HepG2 (cell line): ENCODE measurements around the gene CBLC. TPM values are rescaled to one million over a fixed set of nuclear protein-coding genes. Genes with fewer than 3 reads are reported as not detected.

Source experiments
- ATF1 ChIP-seq: IDR thresholded peaks from 2 replicates; pipeline ENCODE4 v1.6.1; 2016; ENCODE audit warnings: mild to moderate bottlenecking, control low read depth
- BRD4 ChIP-seq: sonication (generic); formaldehyde crosslinking; IDR thresholded peaks from 2 replicates; pipeline ENCODE4 v1.4.0; 2020; ENCODE audit warnings: missing genetic modification reagents
- ETV5 ChIP-seq: IDR thresholded peaks from 2 replicates; pipeline ENCODE4 v1.6.1; 2018; ENCODE audit warnings: missing biosample characterization, missing genetic modification reagents, inconsistent platforms, borderline replicate concordance
- GLI4 ChIP-seq: sonication (generic); formaldehyde crosslinking; IDR thresholded peaks from 2 replicates; pipeline ENCODE4 v1.5.1; 2020; ENCODE audit warnings: missing genetic modification reagents, mild to moderate bottlenecking, moderate library complexity, borderline replicate concordance
- HNF4A ChIP-seq: sonication (generic); formaldehyde crosslinking; IDR thresholded peaks from 2 replicates; pipeline ENCODE4 v1.4.0; 2020; ENCODE audit warnings: missing genetic modification reagents
- HNRNPL ChIP-seq: fragments of 200-400 bp; formaldehyde crosslinking; IDR thresholded peaks from 2 replicates; pipeline ENCODE4 v1.6.1; 2017; ENCODE audit warnings: mild to moderate bottlenecking, low read depth, low read length
- HOXA7 ChIP-seq: sonication (generic); formaldehyde crosslinking; IDR thresholded peaks from 2 replicates; pipeline ENCODE4 v1.8.1; 2022; ENCODE audit warnings: mild to moderate bottlenecking, missing genetic modification reagents, moderate library complexity
- JUN ChIP-seq: sonication (generic); formaldehyde crosslinking; IDR thresholded peaks from 2 replicates; pipeline ENCODE4 v1.4.0; 2020; ENCODE audit warnings: mild to moderate bottlenecking, missing genetic modification reagents
- KLF13 ChIP-seq: sonication (generic); formaldehyde crosslinking; IDR thresholded peaks from 2 replicates; pipeline ENCODE4 v1.4.0; 2020; ENCODE audit warnings: mild to moderate bottlenecking, missing genetic modification reagents
- MTA1 ChIP-seq: sonication (generic); formaldehyde crosslinking; IDR thresholded peaks from 2 replicates; pipeline ENCODE4 v1.4.0; 2020; ENCODE audit warnings: missing genetic modification reagents, mild to moderate bottlenecking, borderline replicate concordance
- PPARG ChIP-seq: conservative IDR thresholded peaks from 2 replicates; pipeline ENCODE4 v1.6.1; 2016; ENCODE audit warnings: missing biosample characterization, missing genetic modification reagents
- REXO4 ChIP-seq: sonication (generic); formaldehyde crosslinking; IDR thresholded peaks from 2 replicates; pipeline ENCODE4 v1.8.0; 2022; ENCODE audit warnings: missing genetic modification reagents, mild to moderate bottlenecking, borderline replicate concordance
- RXRB ChIP-seq: IDR thresholded peaks from 2 replicates; pipeline ENCODE4 v1.6.1; 2016; ENCODE audit warnings: borderline replicate concordance, missing genetic modification reagents, missing compliant biosample characterization
- SSRP1 ChIP-seq: IDR thresholded peaks from 2 replicates; pipeline ENCODE4 v1.6.1; 2016; ENCODE audit warnings: control low read depth
- U2AF1 ChIP-seq: fragments of 200-400 bp; formaldehyde crosslinking; optimal IDR thresholded peaks from 2 replicates; pipeline ENCODE3; 2017; ENCODE audit warnings: mild to moderate bottlenecking, low read depth, low read length
- ZBTB39 ChIP-seq: sonication (generic); formaldehyde crosslinking; IDR thresholded peaks from 2 replicates; pipeline ENCODE4 v1.5.0; 2020; ENCODE audit warnings: missing genetic modification reagents
- ZNF577 ChIP-seq: sonication (generic); formaldehyde crosslinking; IDR thresholded peaks from 2 replicates; pipeline ENCODE4 v1.4.0; 2020; ENCODE audit warnings: mild to moderate bottlenecking, low read depth, missing genetic modification reagents, borderline replicate concordance
- ZNF580 ChIP-seq: IDR thresholded peaks from 2 replicates; pipeline ENCODE4 v1.6.1; 2016; ENCODE audit warnings: low read depth, borderline replicate concordance
- ZNF687 ChIP-seq: sonication (generic); formaldehyde crosslinking; IDR thresholded peaks from 2 replicates; pipeline ENCODE4 v1.5.1; 2020; ENCODE audit warnings: mild to moderate bottlenecking, missing genetic modification reagents, moderate library complexity
- ZNF746 ChIP-seq: sonication (generic); formaldehyde crosslinking; IDR thresholded peaks from 2 replicates; pipeline ENCODE4 v1.8.0; 2022; ENCODE audit warnings: mild to moderate bottlenecking, missing genetic modification reagents
- ZNF839 ChIP-seq: sonication (generic); formaldehyde crosslinking; IDR thresholded peaks from 2 replicates; pipeline ENCODE4 v1.4.0; 2020; ENCODE audit warnings: missing genetic modification reagents, mild to moderate bottlenecking, borderline replicate concordance
- polyA plus RNA-seq, 8 experiments: library from polyadenylated mRNA; depleted of rRNA in 3 of 8; stranded (reverse) in 7 of 8; unstranded in 1 of 8; fragments of >200 nt; fragmentation: Illumina TruSeq in 4 of 8; extraction: Trizol in 4 of 8; gene quantifications; 2 replicates each; pipeline versions ENCODE4 v1.2.1 to v1.2.3, GENCODE V29; 2011 to 2016; ENCODE audit warnings: low read depth in 4 of 8, missing spikeins in 1 of 8, mixed read lengths in 1 of 8; ENCODE audit not compliant: insufficient read depth in 1 of 8
- total RNA-seq, 5 experiments: library from RNA; depleted of rRNA; stranded (reverse); fragments of >200 nt; fragmentation: Illumina TruSeq; extraction: Trizol; gene quantifications; 2 replicates each; pipeline ENCODE4 v1.2.3, GENCODE V29; 2016; ENCODE audit warnings: low read depth in 1 of 5
- TF ChIP-seq, protein P1 (sequence below): sonication (generic); formaldehyde crosslinking; IDR thresholded peaks from 2 replicates; pipeline ENCODE4 v1.5.0; 2020; ENCODE audit warnings: missing genetic modification reagents
- TF ChIP-seq, protein P2 (sequence below): sonication (generic); formaldehyde crosslinking; IDR thresholded peaks from 2 replicates; pipeline ENCODE4 v1.4.0; 2020; ENCODE audit warnings: mild to moderate bottlenecking, missing genetic modification reagents

The CBLC gene
- total and polyA plus RNA-seq, 2 of the 13 experiments (the other 11 are each of a cell fraction or from before 2014, with no cell fraction given), result 1.8 to 2.6 TPM

DNA sequence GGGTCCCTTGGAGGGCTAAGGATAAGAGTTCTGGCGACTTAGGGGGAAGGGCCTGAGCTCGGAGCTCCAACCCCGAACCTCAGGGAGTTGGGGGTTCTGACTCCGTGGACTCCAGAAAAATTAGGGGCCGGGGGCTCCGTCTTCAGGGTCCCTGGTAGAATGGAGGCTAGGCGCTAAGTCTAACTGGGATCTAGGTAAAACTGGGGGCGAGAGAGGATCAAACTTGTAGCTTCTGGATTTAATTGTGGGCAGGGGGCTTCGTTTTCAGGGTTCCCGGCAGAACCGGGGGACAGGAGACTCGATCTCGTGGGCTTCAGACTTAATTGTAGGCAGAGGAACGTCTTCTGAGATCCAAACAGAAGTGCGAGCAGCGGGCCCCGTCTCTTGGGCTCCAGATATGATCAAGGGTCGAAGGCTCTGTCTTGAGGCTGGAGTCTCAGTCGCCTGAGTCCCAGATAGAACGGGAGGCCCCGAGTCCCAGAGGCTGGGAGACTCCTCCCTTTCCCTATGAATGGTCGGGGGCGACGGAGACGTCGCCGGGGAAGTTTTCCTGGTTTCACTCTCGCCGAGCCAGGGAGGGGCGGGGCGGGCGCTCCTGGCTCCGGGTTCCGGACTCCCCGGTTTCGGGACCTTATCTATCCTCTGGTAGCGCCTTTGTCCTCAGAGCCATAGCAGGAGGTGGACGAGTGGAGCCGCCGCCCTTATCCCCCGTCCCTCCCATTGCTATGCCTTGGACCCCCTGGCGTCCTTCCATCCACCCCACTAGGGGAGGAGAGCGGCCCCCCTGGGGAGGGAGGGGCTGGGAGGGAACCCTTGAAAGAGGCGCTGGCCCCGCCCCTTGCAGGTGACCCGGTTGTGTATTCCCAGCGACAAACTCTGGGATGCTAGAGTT is 69.7 kb downstream of the CBLC start (continued):
- TF ChIP-seq, protein P1, sequence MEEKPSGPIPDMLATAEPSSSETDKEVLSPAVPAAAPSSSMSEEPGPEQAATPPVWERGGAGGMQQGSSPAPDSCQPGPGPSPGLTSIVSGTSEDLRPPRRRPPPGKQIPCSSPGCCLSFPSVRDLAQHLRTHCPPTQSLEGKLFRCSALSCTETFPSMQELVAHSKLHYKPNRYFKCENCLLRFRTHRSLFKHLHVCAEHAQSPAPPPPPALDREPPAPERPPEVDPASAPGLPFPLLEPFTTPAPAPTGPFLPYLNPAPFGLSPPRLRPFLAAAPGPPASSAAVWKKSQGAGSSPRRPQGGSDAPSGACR (CRISPR knock-in tag), result 0 out of 2 replicates have a peak, but pooled peaks have one; percentile 1
- TF ChIP-seq HNF4A (CRISPR knock-in tag) (no peak), REXO4 (CRISPR knock-in tag) (no peak), HOXA7 (CRISPR knock-in tag) (no peak), RXRB (CRISPR knock-in tag) (peak; percentile 5; the same call in 1 of the 2 replicates), ZNF577 (CRISPR knock-in tag) (no peak), ZNF839 (CRISPR knock-in tag) (no peak), GLI4 (no peak), SSRP1 (no peak), ATF1 (CRISPR knock-in tag) (no peak), KLF13 (no peak), U2AF1 (no peak), ETV5 (no peak; the same call in 1 of the 2 replicates), ZNF687 (peak; percentile 41), PPARG (CRISPR knock-in tag) (no peak), ZNF746 (no peak; the same call in 1 of the 2 replicates), JUN (no peak), HNRNPL (no peak), ZNF580 (CRISPR knock-in tag) (no peak; the same call in 1 of the 2 replicates), BRD4 (CRISPR knock-in tag) (no peak), MTA1 (CRISPR knock-in tag) (no peak), ZBTB39 (CRISPR knock-in tag) (no peak)
- TF ChIP-seq, protein P2, sequence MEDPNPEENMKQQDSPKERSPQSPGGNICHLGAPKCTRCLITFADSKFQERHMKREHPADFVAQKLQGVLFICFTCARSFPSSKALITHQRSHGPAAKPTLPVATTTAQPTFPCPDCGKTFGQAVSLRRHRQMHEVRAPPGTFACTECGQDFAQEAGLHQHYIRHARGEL (CRISPR knock-in tag), result no peak
